GM12892 (cell line): ENCODE measurements around the gene NETO1.

Source experiments
- POLR2A ChIP-seq: IDR thresholded peaks from 2 replicates; pipeline ENCODE4 v1.6.1; 2011; ENCODE audit warnings: low read depth, low read length, control low read depth
- POLR2AphosphoS5 ChIP-seq: IDR thresholded peaks from 2 replicates; pipeline ENCODE4 v1.6.1; 2011; ENCODE audit warnings: low read depth, low read length, control low read depth

- TF ChIP-seq POLR2A = no peak
- no peak for TF ChIP-seq POLR2AphosphoS5
Measured at GRCh38 chr18:72752220-72752619, 115.6 kb downstream of the NETO1 start.
